ENCODE results near the gene SRSF7.
A peak's percentile ranks its signal among the peaks of the same experiment; 100 is the strongest.

SRSF7 gene

DNA sequence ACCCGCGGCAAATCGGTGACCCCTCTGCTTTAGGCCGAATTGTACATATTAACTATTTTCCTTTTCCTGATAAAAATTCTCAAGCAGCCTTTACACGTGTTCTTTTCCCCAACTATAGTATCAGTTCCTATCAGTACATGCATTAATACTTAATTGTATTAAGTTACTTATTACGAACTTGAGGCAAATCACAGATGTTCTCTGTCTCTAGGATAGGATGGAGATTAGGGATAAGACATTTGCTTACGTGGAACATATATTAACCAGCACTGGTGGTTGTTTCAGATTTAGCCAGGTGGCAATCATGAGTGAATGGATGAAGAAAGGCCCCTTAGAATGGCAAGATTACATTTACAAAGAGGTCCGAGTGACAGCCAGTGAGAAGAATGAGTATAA lies 27.5 kb upstream of the SRSF7 start:
- H3K36me3 Mint-ChIP-seq (ENCODE audit: low read depth) = peaks cover 12% of the 10 kb centered on the region
- no peaks in the 10 kb centered on the region for H3K9me3 Mint-ChIP-seq
- no peak for TF ChIP-seq CTCF (IDR thresholded peaks at IDR 0.05; ENCODE audit: unreplicated experiment in 3 of 3)
- H3K27ac Mint-ChIP-seq = peak overlapping the region; percentile 95 to 98 (median 97)
- H3K27me3 Mint-ChIP-seq (ENCODE audit: low read depth) = peaks cover 3% of the 10 kb centered on the region
- peaks cover 12% of the 10 kb centered on the region for H3K4me1 Mint-ChIP-seq
- H3K4me3 Mint-ChIP-seq = peak overlapping the region; percentile 97 to 99 (median 99)

- peak overlapping the region; percentile 52 to 82 (median 77) for H3K4me3 Mint-ChIP-seq
- peaks cover 4% of the 10 kb centered on the region for H3K36me3 Mint-ChIP-seq (ENCODE audit: low read depth)
- H3K9me3 Mint-ChIP-seq = no peaks in the 10 kb centered on the region
- H3K27ac Mint-ChIP-seq = peak overlapping the region in 1 of 3 experiments; percentile 60
- no peak for TF ChIP-seq CTCF (IDR thresholded peaks at IDR 0.05; ENCODE audit: unreplicated experiment in 3 of 3)
- peaks cover 3% of the 10 kb centered on the region for H3K27me3 Mint-ChIP-seq (ENCODE audit: low read depth)
- peaks cover 12% of the 10 kb centered on the region for H3K4me1 Mint-ChIP-seq
These were observed 25.4 kb upstream of the SRSF7 start for GRCh38 chr2:38776531-38776930.

DNA sequence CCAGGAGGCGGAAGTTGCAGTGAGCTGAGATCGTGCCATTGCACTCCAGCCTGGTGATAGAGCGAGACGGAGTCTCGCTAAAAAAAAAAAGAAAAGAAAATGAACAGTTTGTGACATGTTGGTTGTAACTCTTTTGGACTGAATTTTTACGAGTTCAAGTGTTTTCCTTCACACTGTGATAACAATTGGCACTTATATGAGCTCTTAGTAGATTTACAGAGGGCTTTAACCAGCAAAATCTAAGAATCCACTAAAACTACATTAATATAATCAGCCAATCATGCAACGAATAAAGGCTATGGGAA lies 24.7 kb upstream of the SRSF7 start:
- H3K27me3 Mint-ChIP-seq (ENCODE audit: low read depth) = peaks cover 3% of the 10 kb centered on the region
- H3K4me1 Mint-ChIP-seq = peaks cover 12% of the 10 kb centered on the region
- H3K36me3 Mint-ChIP-seq (ENCODE audit: low read depth) = no peaks in the 10 kb centered on the region
- H3K27ac Mint-ChIP-seq = peak overlapping the region in 1 of 3 experiments; percentile 60
- peak overlapping the region; percentile 52 to 82 (median 77) for H3K4me3 Mint-ChIP-seq
- H3K9me3 Mint-ChIP-seq = no peaks in the 10 kb centered on the region
- TF ChIP-seq CTCF (IDR thresholded peaks at IDR 0.05; ENCODE audit: unreplicated experiment in 3 of 3) = no peak

GRCh38 chr2:38775097-38775920 lies 24.1 kb upstream of the SRSF7 start:
- H3K27me3 Mint-ChIP-seq (ENCODE audit: low read depth) = peaks cover 3% of the 10 kb centered on the region
- H3K4me3 Mint-ChIP-seq = peak overlapping the region; percentile 7 to 59 (median 8)
- H3K27ac Mint-ChIP-seq = no peak overlapping the region
- no peak for TF ChIP-seq CTCF (IDR thresholded peaks at IDR 0.05; ENCODE audit: unreplicated experiment in 3 of 3)
- peaks cover 12% of the 10 kb centered on the region for H3K4me1 Mint-ChIP-seq
- no peaks in the 10 kb centered on the region for H3K36me3 Mint-ChIP-seq (ENCODE audit: low read depth)
- H3K9me3 Mint-ChIP-seq = no peaks in the 10 kb centered on the region

DNA sequence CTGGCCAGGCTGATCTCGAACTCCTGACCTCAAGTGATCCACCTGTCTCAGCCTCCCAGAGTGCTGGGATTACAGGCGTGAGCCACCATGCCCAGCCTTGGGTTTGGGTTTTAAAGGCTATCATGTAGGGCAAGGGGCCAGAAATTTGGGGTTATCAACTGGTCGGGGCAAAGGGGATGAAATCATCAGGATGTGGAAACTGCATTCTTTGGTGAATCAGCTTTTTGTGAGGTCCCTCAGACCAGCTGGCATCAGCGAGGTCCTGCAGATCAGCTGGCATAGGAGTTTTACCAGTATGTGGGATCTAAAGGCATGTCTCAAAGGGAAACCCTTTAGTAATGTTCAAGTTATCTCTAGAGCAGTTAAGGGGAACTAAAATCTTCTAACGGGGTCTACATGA lies 20.5 kb upstream of the SRSF7 start:
- H3K4me3 Mint-ChIP-seq = no peak overlapping the region
- H3K36me3 Mint-ChIP-seq (ENCODE audit: low read depth) = no peaks in the 10 kb centered on the region

More for the DNA sequence above, 20.5 kb upstream of the SRSF7 start:
- no peak for TF ChIP-seq CTCF (IDR thresholded peaks at IDR 0.05; ENCODE audit: unreplicated experiment in 3 of 3)
- no peaks in the 10 kb centered on the region for H3K4me1 Mint-ChIP-seq
- H3K27ac Mint-ChIP-seq = no peak overlapping the region
- no peaks in the 10 kb centered on the region for H3K27me3 Mint-ChIP-seq (ENCODE audit: low read depth)
- no peaks in the 10 kb centered on the region for H3K9me3 Mint-ChIP-seq

Measured in nephron (organoid).